Germinal center (tissue), 1 donor: ENCODE measurements around the gene ATXN10.
"Not testable (repeated sequence)": the region's sequence is repeated elsewhere in the genome, so short reads cannot be mapped to it uniquely, and the experiment has no call there.

Source experiments
- DNase-seq: peaks from one replicate; pipeline ENCODE4 v3.0.0; 2012; ENCODE audit warnings: mixed read lengths, low spot score

The ATXN10 gene

DNA sequence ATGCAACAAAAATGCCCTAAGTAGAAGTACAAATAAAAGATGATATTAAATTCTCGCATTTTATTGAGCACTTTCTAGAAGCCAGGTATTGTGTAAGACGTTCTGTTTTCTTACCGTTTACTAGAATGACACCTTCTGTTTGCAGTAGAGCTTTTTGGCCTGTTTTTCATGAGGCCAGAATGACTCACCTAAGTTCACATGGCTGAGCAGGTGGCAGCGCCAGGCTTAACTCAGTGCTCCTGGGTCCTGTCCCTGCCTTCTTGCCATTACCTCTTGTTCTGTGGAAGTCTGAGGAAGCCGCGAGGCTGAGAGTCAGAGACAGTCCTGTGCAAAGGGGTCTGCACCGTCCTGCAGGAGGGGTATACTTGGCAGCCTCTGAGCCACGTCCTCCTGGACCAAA lies 113.8 kb downstream of the ATXN10 start:
- DNase-seq, result no peak

DNA sequence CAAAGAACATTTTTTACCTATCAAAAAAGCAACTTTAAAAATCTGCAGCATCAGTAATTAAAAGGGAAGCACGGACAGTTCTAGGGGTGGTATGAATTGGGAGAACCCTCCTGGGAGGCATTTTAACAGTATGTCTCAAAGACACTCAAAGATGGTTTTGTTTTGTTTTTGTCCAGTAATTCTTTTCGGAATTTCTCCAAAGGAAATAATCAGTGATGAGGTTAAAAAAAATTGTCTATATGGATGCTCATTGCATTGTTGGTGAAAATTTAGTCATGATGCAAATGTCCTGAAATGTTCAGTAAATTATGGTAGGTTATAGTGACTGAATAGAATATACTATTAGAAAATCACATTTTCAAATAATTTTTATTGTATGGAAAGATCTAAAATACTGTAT lies 115.1 kb downstream of the ATXN10 start:
- DNase-seq, result no peak

DNA sequence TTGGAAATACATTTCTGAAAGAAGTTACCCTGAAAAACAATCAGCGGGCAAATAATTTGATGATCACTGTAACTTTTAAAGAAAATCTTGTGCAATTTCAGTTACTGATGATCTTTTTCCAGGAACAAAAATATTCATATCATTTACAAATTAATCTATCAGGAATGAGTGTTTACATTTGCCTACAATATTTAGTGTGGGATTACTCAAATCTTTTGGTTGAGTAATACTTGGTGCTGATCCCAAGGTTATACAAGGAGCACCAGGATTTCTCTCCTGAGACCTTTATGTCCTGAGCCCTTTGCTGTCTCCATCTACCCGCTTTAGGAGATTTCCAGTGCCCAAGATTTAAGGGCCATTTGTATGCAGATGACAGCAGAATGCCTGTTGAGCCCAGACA lies 116.1 kb downstream of the ATXN10 start:
- no peak for DNase-seq

DNA sequence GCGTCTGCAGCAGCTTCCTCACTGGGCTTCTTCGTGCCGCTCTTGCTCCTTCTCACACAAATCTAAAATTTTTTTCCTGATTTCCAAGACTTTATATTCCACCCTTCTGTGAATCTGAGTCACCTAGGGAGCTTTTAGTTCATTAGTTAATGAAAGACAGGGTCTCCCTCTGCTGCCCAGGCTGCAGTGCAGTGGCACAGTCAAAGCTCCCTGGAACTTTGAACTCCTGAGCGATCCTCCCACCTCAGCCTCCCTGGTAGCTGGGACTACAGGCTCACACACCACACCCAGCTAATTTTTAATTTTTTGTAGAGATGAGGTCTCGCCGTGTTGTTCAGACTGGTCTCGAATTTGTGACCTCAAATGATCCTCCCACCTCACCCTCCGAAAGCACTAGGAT lies 116.9 kb downstream of the ATXN10 start:
- DNase-seq, result no peak

DNA sequence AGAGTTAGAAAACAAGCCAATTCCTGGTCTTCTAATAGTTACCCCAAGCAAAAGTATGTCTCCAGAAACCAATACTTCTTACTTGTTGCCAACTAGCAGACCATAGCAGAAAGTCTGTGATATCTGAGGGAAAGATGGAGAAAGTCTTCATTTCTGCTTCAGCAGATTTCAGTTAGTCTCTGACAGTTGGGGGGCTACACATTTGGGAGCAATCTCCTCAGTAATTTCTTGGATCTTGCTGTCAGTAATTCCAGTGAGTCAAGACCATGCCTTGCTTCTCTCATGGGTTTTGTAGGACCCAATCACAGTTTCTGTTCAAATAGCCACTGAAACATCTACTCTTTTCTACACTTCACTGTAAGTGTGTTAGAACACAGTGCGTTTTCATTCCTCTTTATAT lies 118.8 kb downstream of the ATXN10 start:
- no peak for DNase-seq

DNA sequence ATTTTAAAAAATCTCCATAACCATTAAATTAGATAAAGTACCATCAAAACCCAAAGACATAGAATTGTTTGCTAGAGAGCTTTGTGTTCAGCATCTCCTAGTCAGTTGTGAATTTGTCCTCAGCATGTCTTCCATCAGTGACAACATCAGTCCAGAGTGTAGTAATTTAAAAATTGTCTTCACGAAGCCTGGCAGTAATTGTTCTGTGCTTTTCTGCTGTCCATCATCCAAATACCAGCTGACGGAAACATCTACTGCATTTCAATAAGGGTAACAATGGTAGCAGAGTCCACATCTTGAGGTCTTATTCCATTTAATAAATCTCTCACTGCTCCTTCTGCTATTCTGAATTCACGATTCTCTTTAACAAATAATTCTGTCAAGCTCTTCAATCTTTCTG lies 121.5 kb downstream of the ATXN10 start:
- DNase-seq, result no peak

DNA sequence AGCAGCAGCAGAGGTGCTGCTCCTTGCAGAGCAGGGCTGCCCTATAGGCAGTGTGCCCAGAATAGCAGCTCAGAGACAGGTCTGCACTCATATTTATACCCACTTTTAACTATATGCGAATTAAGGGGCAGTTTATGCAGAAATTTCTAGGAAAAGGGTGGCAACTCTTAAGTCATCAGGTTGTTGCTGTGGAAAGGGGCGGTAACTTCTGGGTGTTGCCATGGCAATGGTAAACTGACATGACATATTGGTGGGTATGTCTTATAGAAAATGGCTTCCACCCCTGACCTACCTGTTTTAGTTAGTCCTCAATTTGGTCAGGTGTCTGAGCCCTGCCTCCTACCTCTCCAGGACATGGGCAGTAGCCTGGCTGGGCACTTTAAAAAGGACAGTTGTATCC lies 122.3 kb downstream of the ATXN10 start:
- DNase-seq, result no peak

DNA sequence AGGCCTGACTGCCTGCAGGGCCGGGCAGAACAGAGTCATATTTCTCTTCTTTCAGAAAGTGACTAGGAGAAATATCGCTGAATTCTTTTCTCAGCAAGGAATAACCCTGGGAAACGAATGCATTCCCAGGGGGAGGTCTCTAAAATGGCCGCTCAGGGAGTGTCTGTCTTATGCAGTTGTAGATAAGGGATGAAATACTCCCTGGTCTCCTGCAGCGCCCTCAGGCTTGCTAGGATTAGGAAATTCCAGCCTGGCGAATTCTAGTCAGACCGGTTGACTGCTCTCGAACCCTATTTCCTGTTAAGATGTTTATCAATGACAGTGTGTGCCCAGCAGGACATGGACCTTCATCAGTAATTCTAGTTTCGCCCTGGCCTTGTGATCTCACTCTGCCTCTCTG lies 124.4 kb downstream of the ATXN10 start:
- DNase-seq, result not testable (repeated sequence)

DNA sequence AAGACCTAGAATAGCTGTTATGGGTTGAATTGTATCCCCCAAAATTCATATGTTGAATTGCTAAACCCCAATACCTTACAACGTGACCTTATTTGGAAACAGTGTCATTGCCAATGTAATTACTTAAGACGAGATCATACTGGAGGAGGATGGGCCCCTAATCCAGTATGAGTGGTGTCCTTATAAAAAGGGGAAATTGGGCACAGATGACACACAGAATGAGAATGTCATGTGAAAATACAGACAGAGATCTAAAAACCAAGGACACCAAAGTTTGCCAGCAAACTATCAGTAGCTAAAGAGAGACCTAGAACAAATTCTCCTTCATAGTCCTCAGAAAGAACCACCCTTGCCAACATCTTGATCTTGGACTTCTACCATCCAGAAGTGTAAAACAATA lies 127.7 kb downstream of the ATXN10 start:
- DNase-seq, result no peak

DNA sequence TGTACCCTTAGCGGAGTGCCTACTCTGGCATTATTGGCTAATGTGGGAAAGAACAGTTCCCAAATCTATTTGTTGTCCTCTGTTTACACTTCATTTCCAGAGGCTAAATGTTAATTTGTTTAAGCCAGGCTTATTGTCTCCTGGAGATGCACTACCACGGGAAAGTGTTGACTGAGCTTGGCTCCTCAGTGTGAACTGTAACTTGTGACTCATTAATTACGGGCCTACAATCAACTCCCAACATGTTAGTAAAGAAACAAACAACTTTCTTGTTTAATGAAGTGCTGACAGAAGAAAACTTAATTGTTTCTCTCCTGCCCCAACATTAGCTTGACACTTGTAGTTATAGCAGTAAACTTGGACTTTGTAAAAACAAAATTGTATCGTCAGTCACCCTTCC lies 130.4 kb downstream of the ATXN10 start:
- DNase-seq, result no peak

DNA sequence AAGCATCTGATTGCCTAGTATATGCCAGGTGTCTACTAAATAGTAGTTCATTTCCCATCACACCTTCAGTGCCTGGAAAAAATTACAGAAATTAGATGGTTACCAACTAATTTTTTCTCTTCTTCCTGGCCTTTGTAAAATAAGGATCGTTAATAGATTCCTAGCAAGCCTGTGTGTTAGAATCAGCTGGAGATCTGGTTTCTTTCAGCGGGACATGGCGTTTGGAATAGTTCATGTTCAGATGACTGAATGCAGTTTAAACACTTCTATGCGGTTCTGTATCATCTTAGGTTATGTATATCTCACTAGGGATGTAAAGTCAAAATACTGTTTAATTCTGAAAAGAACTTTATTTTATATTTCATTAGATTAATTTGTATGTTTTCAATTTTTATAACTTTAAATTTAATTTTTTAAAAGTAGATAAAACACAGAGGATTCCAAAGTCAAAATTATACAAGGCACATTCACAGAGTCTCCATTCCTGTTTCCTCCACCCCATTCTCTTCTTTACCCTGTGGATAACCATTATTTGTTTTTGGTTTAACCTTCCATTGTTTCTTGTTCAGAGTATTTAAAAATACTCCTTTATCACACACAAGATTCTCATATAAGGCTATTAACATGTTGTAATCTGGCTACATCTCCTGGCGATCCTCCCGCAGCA lies 132.8 kb downstream of the ATXN10 start:
- no peak for DNase-seq

DNA sequence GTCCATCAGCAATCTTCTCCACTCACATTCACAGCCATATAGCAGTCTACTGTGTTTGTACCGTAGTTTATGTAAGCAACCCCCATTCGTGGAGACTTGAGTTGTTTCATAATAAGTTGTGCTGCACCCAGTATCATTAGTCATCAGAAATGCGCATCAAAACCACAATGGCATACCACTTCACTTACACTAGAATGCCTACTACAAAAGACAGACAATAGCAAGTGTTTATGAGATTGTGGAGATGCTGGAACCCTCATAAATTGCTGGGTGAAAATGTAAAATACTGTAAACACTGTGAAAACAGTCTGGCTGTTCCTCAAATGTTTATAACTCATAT lies 133.3 kb downstream of the ATXN10 start:
- DNase-seq, result no peak

DNA sequence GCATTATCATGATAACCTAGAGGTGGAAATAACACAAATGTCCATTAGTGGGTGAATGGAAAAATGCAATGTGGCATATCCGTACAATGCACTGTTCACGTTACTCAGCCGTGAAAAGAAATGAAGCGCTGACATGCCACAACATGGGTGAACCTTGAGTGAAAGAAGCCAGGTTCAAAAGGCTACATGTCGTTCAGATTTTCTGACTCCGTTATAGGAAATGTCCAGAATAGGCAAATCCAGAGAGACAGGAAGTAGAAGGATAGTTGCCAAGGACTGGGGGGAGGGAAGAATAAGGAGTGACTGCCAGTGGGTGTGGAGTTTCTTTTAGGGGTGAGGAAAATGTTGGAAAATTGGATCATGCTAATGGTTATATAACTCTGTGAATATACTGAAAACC lies 133.8 kb downstream of the ATXN10 start:
- DNase-seq, result no peak

DNA sequence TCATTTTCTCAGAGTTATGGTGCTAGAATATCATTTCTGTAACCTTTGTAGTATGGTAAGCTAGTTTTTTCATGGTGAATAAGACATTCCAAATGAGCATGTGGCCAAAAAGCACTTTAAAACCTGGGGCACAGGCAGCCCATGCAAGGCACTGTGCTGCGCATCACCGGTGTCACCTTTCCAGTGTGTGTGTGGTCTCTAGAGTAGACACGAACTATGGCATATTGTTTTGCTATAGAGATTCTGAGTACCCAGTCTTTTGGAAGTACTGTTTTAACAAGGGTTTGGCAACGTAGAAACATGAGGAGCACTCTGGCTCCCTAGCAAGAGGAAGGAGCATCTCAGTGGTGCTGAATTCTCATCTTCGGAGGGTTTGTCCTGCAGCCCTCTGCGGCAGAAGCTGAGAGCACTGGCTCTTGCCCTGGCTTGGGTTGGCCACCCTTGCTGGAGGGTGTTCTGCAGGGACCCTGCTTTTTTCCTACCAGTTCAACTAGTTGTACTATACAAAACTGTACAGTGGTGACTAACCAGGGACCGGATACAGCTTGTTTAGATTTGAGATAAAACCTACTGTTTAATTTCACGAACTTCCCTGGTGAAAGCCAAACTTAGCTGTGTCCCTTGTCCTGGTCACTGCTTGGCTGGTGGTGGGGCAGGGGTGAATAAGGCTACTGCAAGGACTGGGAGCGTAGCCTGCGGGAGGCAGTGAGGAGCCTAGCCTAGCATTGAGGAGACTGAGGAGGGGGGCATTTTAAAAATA lies 135.7 kb downstream of the ATXN10 start:
- no peak for DNase-seq

DNA sequence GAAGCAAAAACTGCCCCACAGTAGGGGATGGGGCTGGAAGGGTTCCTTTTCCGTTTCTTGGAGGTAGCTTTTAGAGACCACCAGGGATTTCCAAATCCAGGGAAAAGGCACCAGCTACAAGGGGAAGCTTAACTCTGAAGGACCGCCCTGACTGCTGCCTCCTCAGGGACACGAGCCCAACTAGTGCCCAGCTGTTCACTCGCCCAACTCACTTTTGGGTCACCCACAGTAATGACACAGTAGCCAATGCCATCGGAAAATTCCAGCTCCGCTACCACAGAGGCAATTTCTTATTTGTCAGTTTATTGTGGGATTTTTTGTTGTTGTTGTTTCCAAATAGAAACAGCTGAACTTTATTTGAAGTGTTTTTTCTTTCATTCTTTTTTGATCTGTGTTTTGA lies 141.3 kb downstream of the ATXN10 start:
- no peak for DNase-seq

DNA sequence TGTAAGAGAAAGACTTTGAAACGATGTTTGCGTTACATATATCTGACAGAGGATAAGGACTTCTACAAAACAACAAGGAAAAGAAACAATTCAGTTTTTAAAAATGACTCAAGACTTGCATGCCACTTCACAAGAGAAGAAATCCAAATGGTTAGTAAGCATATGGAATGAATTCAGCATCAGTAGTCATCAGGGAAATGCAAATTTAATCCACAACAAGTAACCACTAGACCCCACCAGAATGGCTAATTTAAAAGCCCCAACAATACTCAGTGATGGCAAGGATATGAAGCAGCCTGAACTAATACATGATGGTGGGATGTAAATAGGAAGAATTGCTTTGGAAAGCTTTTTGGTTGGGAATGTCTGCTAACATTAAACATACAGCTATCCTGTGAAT lies 142.6 kb downstream of the ATXN10 start:
- DNase-seq, result no peak

DNA sequence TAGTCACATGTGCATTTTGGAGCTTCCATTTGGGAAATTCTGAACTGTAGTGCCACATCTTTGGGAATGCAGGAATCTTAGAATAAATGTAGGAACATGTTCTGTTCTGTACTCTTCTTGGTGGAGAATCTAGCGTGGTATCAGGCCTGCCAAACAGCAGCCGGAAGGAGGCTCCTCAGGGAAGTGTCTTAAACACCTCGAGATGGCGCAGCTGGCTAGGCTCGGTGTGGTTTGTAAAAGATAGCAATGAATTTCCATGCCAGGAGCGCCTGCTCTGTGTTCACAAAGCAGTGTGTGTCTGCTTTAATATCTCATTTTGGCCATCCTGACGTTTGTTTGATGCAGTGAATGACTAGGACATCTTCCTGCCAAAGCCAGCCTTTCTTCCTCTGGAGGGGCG lies 145.1 kb downstream of the ATXN10 start:
- DNase-seq, result no peak

DNA sequence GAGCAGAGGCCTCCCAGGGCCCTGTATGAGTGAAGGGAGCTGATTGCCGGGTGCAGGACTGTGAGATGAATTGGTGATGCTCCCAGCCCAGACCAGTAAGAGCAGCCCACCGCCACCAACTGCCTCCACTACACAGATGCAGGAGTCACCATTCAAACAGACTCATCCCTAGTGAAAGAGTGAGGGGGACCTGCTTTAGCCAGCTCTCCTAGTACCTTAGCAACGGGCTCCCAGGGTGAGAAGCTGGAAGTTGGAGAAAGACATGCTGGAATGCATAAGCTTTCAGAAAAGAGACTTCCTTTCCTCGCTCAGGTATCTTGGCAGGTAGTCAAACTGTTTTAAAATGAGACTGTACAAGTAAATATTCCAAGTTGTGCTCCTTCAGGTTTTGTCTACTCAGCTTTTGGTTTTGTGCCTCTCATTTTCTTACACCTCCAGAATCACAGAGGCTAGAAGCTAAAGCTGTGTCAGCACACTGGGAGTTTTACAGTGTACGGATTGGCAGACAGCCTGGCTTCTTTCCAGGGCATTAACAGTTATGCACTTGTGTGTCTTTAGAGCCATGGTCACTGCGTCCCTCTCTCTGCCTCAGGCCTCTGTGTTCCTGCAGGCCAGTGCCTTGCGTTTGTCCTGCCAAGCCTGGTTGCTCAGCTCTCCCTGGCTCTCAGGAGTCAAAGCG lies 146.2 kb downstream of the ATXN10 start:
- no peak for DNase-seq

DNA sequence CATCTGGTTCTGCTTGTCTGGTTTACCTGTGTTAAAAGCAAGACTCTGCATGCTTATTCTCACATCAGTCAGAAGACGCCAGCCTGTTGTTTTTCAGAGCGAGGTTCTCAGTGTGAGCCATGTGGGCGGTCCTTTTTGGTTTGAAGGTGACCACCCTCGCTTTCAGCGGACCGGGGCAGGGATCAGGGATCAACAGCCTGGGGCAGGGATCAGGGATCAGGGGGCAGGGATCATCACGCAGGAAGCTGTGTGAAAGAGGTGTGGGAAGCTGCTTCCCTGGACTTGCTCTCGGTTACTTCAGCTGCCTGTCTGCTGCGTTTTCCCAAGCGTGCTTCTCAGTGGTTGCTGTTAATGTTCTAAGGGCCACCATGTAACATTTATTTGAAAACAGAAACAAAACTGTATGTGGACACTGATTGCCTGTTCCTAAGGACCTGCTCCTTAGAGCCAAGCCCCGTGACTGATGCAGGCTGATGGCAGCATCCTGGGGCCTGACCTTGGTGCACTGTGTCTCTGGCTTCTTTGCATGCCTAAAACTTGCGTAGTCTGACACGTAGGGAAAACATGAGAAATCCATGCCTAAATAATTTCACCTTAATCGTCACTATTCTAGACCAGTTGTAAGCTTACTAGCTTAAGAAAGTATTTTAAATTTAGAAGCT lies 146.9 kb downstream of the ATXN10 start:
- DNase-seq, result no peak

DNA sequence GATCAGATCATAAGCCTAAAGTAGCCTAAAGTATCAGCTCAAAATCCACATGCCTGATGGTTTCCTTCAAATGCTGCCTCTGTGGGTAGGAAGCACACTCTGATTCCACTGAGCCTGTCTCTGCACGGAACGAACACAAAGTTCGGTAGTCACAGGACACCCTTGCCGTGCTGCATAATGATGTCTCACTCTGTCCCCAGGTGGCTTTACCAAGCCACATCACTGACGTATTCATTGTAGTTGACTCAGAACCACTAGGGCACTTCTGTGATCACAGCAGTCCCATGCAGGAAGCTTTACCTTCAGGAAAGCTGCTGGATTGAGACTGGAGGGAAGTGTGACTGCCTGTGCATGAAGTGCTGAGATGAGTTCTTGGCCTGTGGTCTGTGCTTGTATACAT lies 147.7 kb downstream of the ATXN10 start:
- DNase-seq, result no peak

DNA sequence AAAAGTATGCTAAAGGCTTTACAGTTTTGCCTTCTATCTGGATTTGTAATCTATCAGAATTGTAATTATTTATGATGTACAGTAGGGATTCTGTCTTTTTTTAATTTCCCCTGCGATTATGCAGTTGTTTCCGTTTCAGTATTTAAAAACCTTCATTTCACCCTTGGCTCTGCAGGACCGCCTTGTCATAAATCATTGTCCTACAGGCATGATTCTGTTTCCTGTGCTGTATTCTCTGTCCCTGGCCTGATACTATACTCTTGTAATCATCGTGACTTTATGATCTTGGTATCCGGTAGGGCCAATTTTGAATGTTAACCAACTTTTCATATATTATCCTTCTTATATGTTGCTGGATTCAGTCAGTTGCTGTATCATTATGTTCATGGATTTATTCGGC lies 151.7 kb downstream of the ATXN10 start:
- no peak for DNase-seq

DNA sequence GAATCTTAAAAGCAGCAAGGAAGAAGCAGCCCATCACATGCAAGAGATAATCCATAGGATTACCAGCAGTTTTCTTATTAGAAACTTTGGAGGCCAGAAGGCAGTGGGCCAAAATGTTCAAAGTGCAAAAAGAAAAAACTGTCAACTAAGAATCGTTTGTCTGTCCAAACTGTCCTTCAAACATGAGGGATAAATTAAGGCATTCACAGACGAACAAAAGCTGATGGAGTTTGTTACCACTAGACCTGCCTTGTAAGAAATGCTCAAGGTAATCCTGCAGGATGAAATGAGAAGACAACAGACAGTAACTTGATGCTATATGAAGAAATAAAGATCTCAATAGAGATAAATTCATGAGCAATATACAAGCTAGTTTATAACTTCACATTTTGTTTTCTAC lies 154.9 kb downstream of the ATXN10 start:
- no peak for DNase-seq

DNA sequence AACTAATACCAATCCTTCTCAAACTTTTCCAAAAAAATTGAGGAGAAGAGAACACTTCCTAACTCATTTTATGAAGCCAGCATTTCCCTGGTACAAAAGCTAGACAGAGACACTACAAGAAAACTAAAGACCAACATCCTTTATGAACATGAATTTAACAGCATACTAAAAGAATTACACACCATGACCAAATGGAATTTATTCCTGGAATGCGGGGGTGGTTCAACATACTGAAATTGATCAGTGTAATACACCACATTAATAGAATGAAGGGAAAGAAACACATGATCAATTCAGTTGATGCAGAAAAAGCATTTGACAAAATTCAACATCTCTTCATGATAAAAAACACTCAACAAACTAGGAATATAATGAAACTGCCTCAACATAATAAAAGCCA lies 157.2 kb downstream of the ATXN10 start:
- DNase-seq, result no peak
